UCSD-AML1 (cell line): Measurements from ENCODE around the gene CTNNBL1.
"Not testable (repeated sequence)": the region's sequence is repeated elsewhere in the genome, so short reads cannot be mapped to it uniquely, and the experiment has no call there.

Experiments used
- DNase-seq: peaks from one replicate; lab custom pipeline; 2025; ENCODE audit not compliant: unreplicated experiment; lab: John Stamatoyannopoulos, UW

Gene CTNNBL1

DNA sequence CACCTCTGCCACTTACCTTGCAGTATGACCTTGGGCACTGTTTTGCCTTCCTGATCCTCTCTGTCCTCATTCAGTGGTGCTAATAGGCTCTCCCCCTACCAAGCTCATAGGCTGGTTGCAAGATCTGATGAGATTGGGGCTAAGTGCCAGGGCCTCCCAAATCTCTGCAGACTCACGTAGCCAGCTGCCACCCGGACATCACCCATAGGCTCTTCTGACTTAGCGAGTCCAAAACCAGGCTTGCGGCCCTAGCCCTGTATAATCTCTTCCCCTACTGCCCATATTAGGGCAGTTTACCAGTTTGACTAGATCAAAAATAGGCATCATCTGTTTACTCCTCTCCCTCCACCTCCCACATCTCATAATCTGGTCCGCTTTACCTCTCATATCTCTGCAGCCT is 154.9 kb downstream of the CTNNBL1 start:
- no peak for DNase-seq

DNA sequence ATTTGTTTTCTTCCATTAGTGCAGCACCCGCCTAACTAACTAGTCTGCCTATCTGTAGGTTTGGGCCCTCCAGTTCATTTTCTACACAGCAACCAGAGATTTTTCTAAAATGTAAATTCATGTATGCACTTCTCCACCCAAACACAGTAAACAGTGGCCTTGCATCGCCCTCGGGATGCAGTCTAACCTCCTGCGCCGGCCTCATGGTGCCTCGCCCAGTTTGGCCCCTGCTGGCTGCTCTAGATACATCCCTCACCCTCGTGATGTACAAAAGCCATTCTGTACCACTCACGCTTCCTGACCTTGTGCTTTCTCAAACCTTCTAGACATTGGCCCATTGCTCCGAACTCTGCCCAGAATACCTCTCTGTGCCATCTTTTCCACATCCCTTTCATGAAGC is 155.3 kb downstream of the CTNNBL1 start:
- DNase-seq, result no peak

DNA sequence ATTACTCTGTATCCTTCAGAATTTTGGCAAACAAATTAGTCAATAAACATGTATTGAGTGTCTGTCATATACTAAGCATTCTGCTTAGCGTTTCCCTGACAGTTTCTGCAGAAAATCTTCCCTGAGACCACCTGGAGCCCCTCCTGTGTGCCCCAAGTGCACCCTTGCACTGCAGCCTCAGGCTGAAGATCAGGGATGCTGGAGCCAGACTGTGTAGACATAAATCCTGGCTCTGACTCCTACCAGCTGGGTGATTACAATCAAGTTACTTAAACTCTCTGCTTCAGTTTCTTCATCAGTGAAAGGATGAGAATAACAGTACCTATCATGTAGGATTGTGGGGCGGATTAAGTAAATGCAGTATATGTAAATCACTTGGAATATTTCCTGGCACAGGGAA is 155.7 kb downstream of the CTNNBL1 start:
- no peak for DNase-seq

- DNase-seq, result no peak
These were observed 156.3 kb downstream of the CTNNBL1 start for GRCh38 chr20:37850036-37850592.

DNA sequence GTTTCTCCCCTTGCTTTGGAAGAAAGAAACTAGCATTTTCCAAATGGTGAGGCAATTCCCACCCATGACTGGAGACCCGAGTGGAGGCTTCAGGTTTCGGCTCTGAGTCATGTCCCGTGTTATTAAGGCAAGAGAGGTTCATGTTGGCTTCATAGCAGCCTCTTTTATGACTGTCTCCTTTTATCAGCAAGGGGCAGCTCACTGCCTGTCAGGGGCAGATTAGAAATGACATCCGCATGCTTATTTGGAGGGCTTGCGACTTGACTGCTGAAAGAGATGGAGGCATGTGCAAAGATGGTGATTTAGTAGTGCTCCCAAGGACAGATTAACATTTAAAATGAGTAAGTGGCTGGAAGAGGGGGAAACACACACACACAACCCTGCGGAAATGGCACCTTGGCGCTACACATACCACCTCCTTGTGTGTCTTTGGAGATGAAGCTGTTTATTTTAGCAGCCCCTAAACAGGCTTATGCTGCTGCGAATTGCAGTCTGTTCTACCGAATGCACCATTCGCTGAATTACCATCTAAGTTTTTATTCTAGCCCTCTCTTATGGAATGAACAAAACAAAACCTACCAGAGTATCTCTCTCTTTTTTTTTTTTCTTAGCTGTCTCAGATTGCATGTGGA is 157.0 kb downstream of the CTNNBL1 start:
- no peak for DNase-seq

DNA sequence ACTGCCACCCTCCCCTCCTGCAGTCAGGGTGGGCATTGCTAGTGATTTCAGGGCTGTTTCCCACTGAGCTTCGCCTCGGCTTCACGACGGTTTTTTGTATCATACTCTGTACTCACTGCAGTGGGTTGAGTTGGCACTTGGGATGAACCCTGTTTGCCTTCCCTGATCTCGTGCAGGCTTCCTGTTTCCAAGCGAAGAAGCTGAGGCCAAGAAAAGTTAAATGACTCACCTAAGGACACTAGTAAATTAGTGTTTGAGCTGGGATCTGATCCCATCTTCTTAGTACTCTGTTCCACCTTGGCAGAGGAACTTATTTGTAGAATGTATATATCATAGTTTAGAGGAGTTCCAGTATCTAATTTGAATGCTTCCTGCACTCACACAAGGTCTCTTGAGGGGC is 158.8 kb downstream of the CTNNBL1 start:
- no peak for DNase-seq

- no peak for DNase-seq
These were observed 160.1 kb downstream of the CTNNBL1 start for GRCh38 chr20:37853823-37854375.

GRCh38 chr20:37856034-37856433 is 162.2 kb downstream of the CTNNBL1 start:
- not testable (repeated sequence) for DNase-seq

DNA sequence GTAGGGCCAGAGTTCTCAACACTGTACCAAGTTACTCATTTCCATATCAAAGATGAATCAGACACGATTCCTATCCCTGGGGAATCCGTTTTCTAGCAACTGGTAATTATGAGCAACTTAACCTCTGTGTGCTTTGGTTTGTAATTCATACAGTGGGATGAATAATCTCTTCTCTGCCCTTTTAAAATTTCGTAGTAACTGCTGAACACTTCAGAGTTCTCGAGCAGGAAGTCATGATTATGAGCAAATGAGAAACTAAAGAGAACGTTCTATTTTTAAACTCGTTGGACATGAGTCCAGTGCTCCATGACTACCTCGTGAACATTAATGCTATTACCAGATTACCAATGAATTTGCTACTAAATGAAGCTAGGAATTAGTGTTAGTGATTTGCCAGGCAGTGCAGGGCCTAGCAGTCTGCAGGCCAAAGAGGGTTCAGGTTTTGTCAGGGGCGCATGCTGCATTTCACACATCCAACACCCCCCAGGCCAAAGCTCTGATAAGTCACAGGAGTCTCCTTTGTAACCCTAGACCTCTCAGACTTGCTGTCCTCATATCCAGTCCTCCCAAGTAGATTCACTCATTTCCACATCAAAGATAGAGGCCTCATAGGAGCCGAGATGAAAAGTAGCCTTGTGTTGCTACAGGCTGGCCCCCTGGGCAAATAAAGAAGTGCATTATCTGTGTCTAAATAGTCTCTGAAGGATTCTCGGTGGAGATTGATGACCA is 163.3 kb downstream of the CTNNBL1 start:
- no peak for DNase-seq

DNA sequence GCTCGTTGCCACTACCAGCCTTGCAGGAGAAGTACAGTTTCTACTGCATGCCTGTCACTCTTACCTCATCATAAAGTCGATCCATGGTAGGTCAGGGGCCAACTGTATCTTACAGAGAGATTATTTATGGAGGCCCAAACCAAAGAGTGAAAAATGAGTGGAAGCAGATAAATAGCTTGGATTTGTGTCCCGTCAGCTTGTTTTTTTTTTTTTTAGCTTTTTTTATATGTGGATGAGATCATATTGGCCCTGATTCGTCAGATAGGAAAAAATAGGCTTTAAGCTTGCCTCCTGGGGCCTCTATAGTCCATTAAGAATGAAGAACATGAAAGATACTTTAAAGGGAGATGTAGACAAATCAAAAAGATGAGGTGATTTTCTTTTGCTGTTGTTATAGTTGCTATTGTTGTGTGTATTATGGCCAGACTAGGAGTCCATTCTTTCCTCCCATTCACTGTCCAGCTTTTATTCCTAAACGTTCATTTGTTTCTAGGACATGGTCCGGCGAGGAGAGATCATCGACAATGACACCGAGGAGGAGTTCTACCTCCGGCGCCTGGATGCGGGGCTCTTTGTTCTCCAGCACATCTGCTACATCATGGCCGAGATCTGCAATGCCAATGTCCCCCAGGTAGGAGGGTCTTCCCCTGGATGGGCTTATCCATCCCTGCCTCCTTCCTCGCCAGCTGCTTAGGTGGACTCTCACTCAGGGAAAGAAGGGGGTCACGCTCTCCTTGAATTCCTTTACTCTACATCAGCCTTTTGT is 165.8 kb downstream of the CTNNBL1 start:
- DNase-seq, result no peak

- no peak for DNase-seq
These were observed 169.5 kb downstream of the CTNNBL1 start for GRCh38 chr20:37863289-37863688.

DNA sequence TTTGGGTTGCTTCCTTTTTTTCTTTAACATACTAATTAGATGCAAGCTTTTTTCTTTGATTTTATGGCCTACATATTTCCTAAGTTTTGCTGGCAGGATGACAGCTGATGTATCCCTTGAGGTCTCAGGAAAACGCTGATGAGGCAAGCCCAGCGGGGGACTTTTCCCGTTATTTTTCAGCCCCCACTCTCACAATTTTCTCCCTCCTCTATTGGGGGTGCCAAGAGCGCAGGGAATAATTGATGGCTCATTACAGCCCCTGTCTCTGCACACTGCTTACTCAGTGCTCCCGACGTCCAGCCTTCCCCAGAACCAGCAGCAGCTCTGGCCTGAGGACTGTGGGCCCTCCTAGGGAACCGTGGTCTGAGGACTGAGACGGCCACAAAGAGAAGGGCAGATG is 170.5 kb downstream of the CTNNBL1 start:
- DNase-seq, result no peak

DNA sequence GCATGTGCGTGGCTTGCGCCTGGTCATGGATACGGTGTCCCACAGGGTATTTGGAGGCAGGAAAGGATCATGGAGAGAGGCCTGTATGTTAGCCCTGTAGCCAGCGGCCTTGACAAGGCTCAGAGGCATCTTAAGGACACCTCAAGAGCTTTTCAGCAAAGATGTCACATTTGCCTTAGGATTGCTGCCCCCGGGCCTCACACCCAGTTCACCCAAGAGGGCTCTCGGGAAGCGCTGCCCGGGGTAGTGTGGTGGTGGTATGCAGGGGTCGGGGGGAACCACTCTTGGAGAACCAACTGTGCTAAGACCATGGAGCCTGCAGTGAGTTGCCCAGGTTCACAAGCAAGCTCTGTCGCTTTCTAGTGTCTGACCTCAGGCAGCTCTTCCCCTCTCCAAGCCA is 172.2 kb downstream of the CTNNBL1 start:
- no peak for DNase-seq

GRCh38 chr20:37867289-37868195 is 173.7 kb downstream of the CTNNBL1 start:
- DNase-seq, result no peak

GRCh38 chr20:37868851-37869333 is 175.1 kb downstream of the CTNNBL1 start:
- no peak for DNase-seq

GRCh38 chr20:37869334-37869861 is 175.6 kb downstream of the CTNNBL1 start:
- no peak for DNase-seq

GRCh38 chr20:37870294-37870693 is 176.5 kb downstream of the CTNNBL1 start:
- DNase-seq, result no peak

DNA sequence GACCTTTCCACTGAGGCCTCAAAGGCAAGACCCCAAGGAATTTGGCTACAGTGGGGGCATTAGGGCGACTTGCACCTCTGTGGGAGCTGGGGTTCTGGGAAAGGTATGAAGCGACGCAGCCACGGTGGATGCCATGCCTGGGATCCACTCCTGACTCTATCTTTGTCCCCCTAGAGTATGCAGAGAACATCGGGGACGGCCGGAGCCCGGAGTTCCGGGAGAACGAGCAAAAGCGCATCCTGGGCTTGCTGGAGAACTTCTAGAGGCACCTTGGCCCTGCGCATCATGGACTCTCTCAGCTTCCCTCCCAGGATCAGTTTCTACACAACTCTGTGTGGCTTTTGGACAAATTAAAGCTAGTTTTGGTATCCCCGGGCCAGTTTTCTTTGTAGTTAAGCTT is 177.9 kb downstream of the CTNNBL1 start:
- DNase-seq, result no peak

DNA sequence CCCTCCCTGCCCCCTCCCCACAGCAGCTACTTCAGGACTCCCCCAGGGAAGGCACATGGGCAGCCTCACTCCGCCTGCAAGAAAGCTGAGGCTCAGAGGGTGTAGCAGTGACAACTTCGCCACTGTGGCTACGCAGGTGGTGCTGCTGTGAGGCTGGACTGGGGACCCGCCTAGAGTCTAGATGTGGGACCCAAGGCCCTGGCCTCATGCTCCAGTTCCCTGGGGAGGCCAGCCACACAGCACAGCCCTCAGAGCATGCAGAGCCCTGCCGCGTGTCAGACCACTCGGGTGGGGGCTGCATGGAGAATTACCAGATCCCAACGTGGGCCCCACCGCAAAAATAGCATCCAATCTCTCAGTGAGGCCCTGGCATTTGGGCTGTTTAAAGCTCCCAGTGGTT is 178.3 kb downstream of the CTNNBL1 start:
- DNase-seq, result no peak

- no peak for DNase-seq
These were observed 180.1 kb downstream of the CTNNBL1 start for GRCh38 chr20:37873884-37874283.
